Common myeloid progenitor, CD34-positive (primary cell): ENCODE data around the gene DIS3L2.
"Not testable (repeated sequence)": the region's sequence is repeated elsewhere in the genome, so short reads cannot be mapped to it uniquely, and the experiment has no call there.

Experiments
- CTCF ChIA-PET: fragments of 350-600 bp; sonication (Branson Sonifier 250); formaldehyde crosslinking; loops from one replicate; lab custom pipeline; 2021; ENCODE audit warnings: antibody characterized with exemption; lab: Charles Lee
- POLR2A ChIA-PET: fragments of 350-600 bp; sonication (Branson Sonifier 250); formaldehyde crosslinking; loops from one replicate; lab custom pipeline; 2021; ENCODE audit warnings: antibody characterized with exemption; lab: Charles Lee
- DNase-seq, 3 donors: peaks; one replicate each; pipeline versions ENCODE4 v3.0.0 to v3.0.0-alpha.2; 2013
- H3K27ac ChIP-seq, 2 experiments: 1 replicate in 1 of 2; 2 replicates in 1 of 2; pipeline ENCODE4 v1.7.0; 2013; ENCODE audit warnings: inconsistent platforms in 2 of 2, low read length in 2 of 2, mild to moderate bottlenecking in 2 of 2, low read depth in 1 of 2, moderate library complexity in 1 of 2; ENCODE audit not compliant: severe bottlenecking in 2 of 2, insufficient read depth in 1 of 2, poor library complexity in 1 of 2
- H3K27me3 ChIP-seq, 5 experiments: replicated peaks in 2 of 5; 1 replicate in 3 of 5; 2 replicates in 2 of 5; pipeline versions ENCODE4 v1.6.1 to v1.7.0; 2013; ENCODE audit warnings: low read length in 4 of 5, mild to moderate bottlenecking in 2 of 5, moderate library complexity in 2 of 5, inconsistent platforms in 1 of 5; ENCODE audit not compliant: insufficient read depth in 5 of 5, control insufficient read depth in 4 of 5
- H3K36me3 ChIP-seq, 4 experiments: 1 replicate in 2 of 4; 2 replicates in 2 of 4; pipeline versions ENCODE4 v1.6.1 to v1.7.0; 2013; ENCODE audit warnings: low read length in 3 of 4, control low read depth in 1 of 4, mild to moderate bottlenecking in 1 of 4; ENCODE audit not compliant: control insufficient read depth in 4 of 4, insufficient read depth in 4 of 4
- H3K4me1 ChIP-seq, 4 experiments: 1 replicate in 3 of 4; 2 replicates in 1 of 4; pipeline versions ENCODE4 v1.6.1 to v1.7.1; 2013; ENCODE audit warnings: low read length in 3 of 4, mild to moderate bottlenecking in 3 of 4, control low read depth in 1 of 4, inconsistent platforms in 1 of 4, moderate library complexity in 1 of 4; ENCODE audit not compliant: control insufficient read depth in 4 of 4, insufficient read depth in 4 of 4; ENCODE audit errors: control extremely low read depth in 1 of 4
- H3K4me3 ChIP-seq, 7 experiments: 1 replicate in 4 of 7; 2 replicates in 3 of 7; pipeline versions ENCODE4 v1.5.1 to v1.7.0; 2013; ENCODE audit warnings: mild to moderate bottlenecking in 7 of 7, low read length in 6 of 7, moderate library complexity in 6 of 7, inconsistent platforms in 2 of 7, low read depth in 2 of 7, control low read depth in 1 of 7; ENCODE audit not compliant: insufficient read depth in 4 of 7, control insufficient read depth in 1 of 7; ENCODE audit errors: extremely low read depth in 1 of 7
- H3K9me3 ChIP-seq, 5 experiments: 1 replicate in 4 of 5; 2 replicates in 1 of 5; pipeline versions ENCODE4 v1.6.1 to v1.7.1; 2013; ENCODE audit warnings: low read length in 4 of 5, mild to moderate bottlenecking in 2 of 5, inconsistent platforms in 1 of 5, low read depth in 1 of 5, moderate library complexity in 1 of 5; ENCODE audit not compliant: control insufficient read depth in 4 of 5, insufficient read depth in 2 of 5; ENCODE audit errors: control extremely low read depth in 1 of 5
- WGBS: methylation state at CpG from one replicate; pipeline ENCODE4 v1.1.5; 2013; ENCODE audit not compliant: insufficient coverage; 5-methylcytosine and 5-hydroxymethylcytosine counted together

Gene DIS3L2

GRCh38 chr2:232331641-232332040, 370.1 kb downstream of the DIS3L2 start:
- H3K4me3 ChIP-seq, DNase-seq, H3K27me3 ChIP-seq, H3K27ac ChIP-seq, H3K9me3 ChIP-seq, H3K36me3 ChIP-seq, POLR2A ChIA-PET, H3K4me1 ChIP-seq: not testable (repeated sequence)
- WGBS = 94% methylated on average over 6 of the region's 11 CpGs
- CTCF ChIA-PET = interaction anchor here (0.9 kb wide), 1 partner anchor 106 kb away, joined by 3 read pairs; no protein-coding TSS in a partner anchor

GRCh38 chr2:232332244-232332939, 370.9 kb downstream of the DIS3L2 start:
- 96% methylated on average over 11 of the region's 26 CpGs for WGBS
- CTCF ChIA-PET = interaction anchor here (2.1 kb wide), 1 partner anchor 107 kb away, joined by 11 read pairs; no protein-coding TSS in a partner anchor
- H3K27me3 ChIP-seq, H3K27ac ChIP-seq, H3K36me3 ChIP-seq, H3K4me3 ChIP-seq, POLR2A ChIA-PET, H3K9me3 ChIP-seq, H3K4me1 ChIP-seq, DNase-seq: not testable (repeated sequence)

GRCh38 chr2:232332940-232333259, 371.4 kb downstream of the DIS3L2 start:
- POLR2A ChIA-PET = no interaction called here
- H3K27me3 ChIP-seq = no peaks in the 10 kb centered on the region
- no peak for DNase-seq
- no peak overlapping the region for H3K4me3 ChIP-seq
- peaks cover 0 to 8% (median 3%) of the 10 kb centered on the region in 4 experiments for H3K36me3 ChIP-seq
- H3K9me3 ChIP-seq = no peaks in the 10 kb centered on the region
- H3K27ac ChIP-seq = no peak overlapping the region
- WGBS = 100% methylated on average over 3 of the region's 10 CpGs
- H3K4me1 ChIP-seq = peaks cover 0 to 4% (median 0%) of the 10 kb centered on the region in 4 experiments
- CTCF ChIA-PET = interaction anchor here (2.1 kb wide), 2 partner anchors 102 to 107 kb away, joined by 11 to 14 read pairs; no protein-coding TSS in a partner anchor

GRCh38 chr2:232333361-232334135, 372.0 kb downstream of the DIS3L2 start:
- DNase-seq = peak in 2 of 3 donors; percentile 37 to 47
- ChIA-PET POLR2A (no interaction called here), CTCF (interaction anchor here (1.1 to 5.4 kb wide), 7 partner anchors 10 to 433 kb away, joined by 3 to 47 read pairs (median 5); no protein-coding TSS in a partner anchor)
- no peaks in the 10 kb centered on the region for H3K9me3 ChIP-seq
- H3K4me3 ChIP-seq = no peak overlapping the region
- no peaks in the 10 kb centered on the region for H3K27me3 ChIP-seq
- peaks cover 0 to 4% (median 0%) of the 10 kb centered on the region in 4 experiments for H3K4me1 ChIP-seq
- peaks cover 0 to 8% (median 3%) of the 10 kb centered on the region in 4 experiments for H3K36me3 ChIP-seq
- no peak overlapping the region for H3K27ac ChIP-seq
- WGBS = 94% methylated on average over 25 of the region's 28 CpGs

- DNase-seq, H3K27ac ChIP-seq, H3K9me3 ChIP-seq, H3K4me1 ChIP-seq, H3K4me3 ChIP-seq, H3K36me3 ChIP-seq, POLR2A ChIA-PET, H3K27me3 ChIP-seq: not testable (repeated sequence)
- CTCF ChIA-PET = interaction anchor here (1.1 to 5.4 kb wide), 8 partner anchors 9 to 434 kb away, joined by 3 to 47 read pairs (median 5); no protein-coding TSS in a partner anchor
- 98% methylated on average over 15 of the region's 33 CpGs for WGBS
These were observed 372.8 kb downstream of the DIS3L2 start for GRCh38 chr2:232334136-232334884.

- CTCF ChIA-PET = interaction anchor here (1.1 to 5.4 kb wide), 11 partner anchors 9 to 105 kb away, joined by 3 to 47 read pairs (median 5); no protein-coding TSS in a partner anchor
- POLR2A ChIA-PET, H3K9me3 ChIP-seq, H3K4me3 ChIP-seq, H3K27ac ChIP-seq, H3K27me3 ChIP-seq, H3K4me1 ChIP-seq, H3K36me3 ChIP-seq, DNase-seq: not testable (repeated sequence)
- WGBS = no CpG with 5 or more reads among the region's 6 CpGs
These were observed 373.3 kb downstream of the DIS3L2 start for GRCh38 chr2:232334885-232335205.
